Mesenchymal stem cell (in vitro differentiated cells and primary cell): ENCODE measurements around the gene RAB3B.
A peak's percentile ranks its signal among the peaks of the same experiment; 100 is the strongest.

Experiments
- DNase-seq: peaks from one replicate; pipeline ENCODE4 v3.0.0-alpha.2; 2013
- H2AFZ ChIP-seq: one replicate; pipeline ENCODE4 v1.6.1; 2013; ENCODE audit warnings: low read depth, mild to moderate bottlenecking, control low read depth, inconsistent platforms, low read length, moderate library complexity
- H2AK5ac ChIP-seq: 2 replicates; pipeline ENCODE4 v1.6.1; 2013; ENCODE audit warnings: low read length, moderate library complexity, mild to moderate bottlenecking, inconsistent platforms; ENCODE audit not compliant: severe bottlenecking
- H2BK120ac ChIP-seq: one replicate; pipeline ENCODE4 v1.6.1; 2013; ENCODE audit warnings: low read depth, mild to moderate bottlenecking, inconsistent platforms, low read length, moderate library complexity
- H2BK12ac ChIP-seq, 2 experiments: one replicate each; pipeline ENCODE4 v1.6.1; 2013; ENCODE audit warnings: inconsistent platforms in 2 of 2, low read length in 2 of 2, mild to moderate bottlenecking in 2 of 2, moderate library complexity in 2 of 2, control low read depth in 1 of 2
- H2BK15ac ChIP-seq: one replicate; pipeline ENCODE4 v1.6.1; 2013; ENCODE audit warnings: mild to moderate bottlenecking, low read depth, inconsistent platforms; ENCODE audit not compliant: poor library complexity, severe bottlenecking
- H2BK5ac ChIP-seq: 2 replicates; pipeline ENCODE4 v1.6.1; 2013; ENCODE audit warnings: low read depth, mild to moderate bottlenecking, low read length, control low read depth, inconsistent platforms; ENCODE audit not compliant: poor library complexity, severe bottlenecking
- H3K14ac ChIP-seq, 2 experiments: one replicate each; pipeline ENCODE4 v1.6.1; 2013; ENCODE audit warnings: inconsistent platforms in 2 of 2, low read length in 2 of 2, control low read depth in 1 of 2, mild to moderate bottlenecking in 1 of 2, moderate library complexity in 1 of 2
- H3K18ac ChIP-seq, 2 experiments: one replicate each; pipeline ENCODE4 v1.6.1; 2013; ENCODE audit warnings: inconsistent platforms in 2 of 2, low read length in 2 of 2, control low read depth in 1 of 2, low read depth in 1 of 2, mild to moderate bottlenecking in 1 of 2
- H3K23ac ChIP-seq, 2 experiments: one replicate each; pipeline ENCODE4 v1.6.1; 2013; ENCODE audit warnings: inconsistent platforms in 2 of 2, low read length in 2 of 2, mild to moderate bottlenecking in 2 of 2, moderate library complexity in 2 of 2, control low read depth in 1 of 2
- H3K27ac ChIP-seq: 2 replicates; pipeline ENCODE4 v1.5.1; 2013; ENCODE audit warnings: mild to moderate bottlenecking, moderate library complexity, low read length, control low read depth, inconsistent platforms; ENCODE audit not compliant: poor library complexity, severe bottlenecking
- H3K27me3 ChIP-seq, 2 experiments: 2 replicates each; pipeline versions ENCODE4 v1.6.1 to v1.7.0; 2013; ENCODE audit warnings: low read length in 2 of 2, mild to moderate bottlenecking in 2 of 2, moderate library complexity in 2 of 2, control low read depth in 1 of 2, inconsistent platforms in 1 of 2; ENCODE audit not compliant: control insufficient read depth in 1 of 2, insufficient read depth in 1 of 2
- H3K36me3 ChIP-seq, 2 experiments: 2 replicates each; pipeline versions ENCODE4 v1.6.1 to v1.7.0; 2013; ENCODE audit warnings: low read length in 2 of 2, control low read depth in 1 of 2, inconsistent platforms in 1 of 2, low read depth in 1 of 2, mild to moderate bottlenecking in 1 of 2; ENCODE audit not compliant: insufficient read depth in 2 of 2, control insufficient read depth in 1 of 2
- H3K4ac ChIP-seq, 2 experiments: one replicate each; pipeline ENCODE4 v1.6.1; 2013; ENCODE audit warnings: inconsistent platforms in 2 of 2, low read length in 2 of 2, mild to moderate bottlenecking in 2 of 2, moderate library complexity in 2 of 2, control low read depth in 1 of 2, low read depth in 1 of 2
- H3K4me1 ChIP-seq: 2 replicates; pipeline ENCODE4 v1.6.1; 2013; ENCODE audit warnings: low read depth, low read length, control low read depth; ENCODE audit not compliant: control insufficient read depth, insufficient read depth
- H3K4me2 ChIP-seq: 2 replicates; pipeline ENCODE4 v1.6.1; 2013; ENCODE audit warnings: low read length, mild to moderate bottlenecking, inconsistent platforms; ENCODE audit not compliant: poor library complexity, severe bottlenecking
- H3K4me3 ChIP-seq, 2 experiments: 2 replicates each; pipeline versions ENCODE4 v1.5.1 to v1.7.0; 2013; ENCODE audit warnings: low read length in 2 of 2, mild to moderate bottlenecking in 2 of 2, control low read depth in 1 of 2, low read depth in 1 of 2; ENCODE audit not compliant: insufficient read depth in 1 of 2
- H3K79me1 ChIP-seq: replicated peaks from 2 replicates; pipeline ENCODE4 v1.6.1; 2013; ENCODE audit warnings: mild to moderate bottlenecking, control low read depth, low read length, inconsistent platforms; ENCODE audit not compliant: poor library complexity, severe bottlenecking
- H3K9ac ChIP-seq: 2 replicates; pipeline ENCODE4 v1.7.0; 2013; ENCODE audit warnings: mild to moderate bottlenecking, low read length, moderate library complexity
- H3K9me3 ChIP-seq: 2 replicates; pipeline ENCODE4 v1.7.0; 2013; ENCODE audit warnings: mild to moderate bottlenecking, low read length; ENCODE audit not compliant: control insufficient read depth
- H4K8ac ChIP-seq: one replicate; pipeline ENCODE4 v1.6.1; 2013; ENCODE audit warnings: inconsistent platforms, mild to moderate bottlenecking, low read length, moderate library complexity
- H4K91ac ChIP-seq: one replicate; pipeline ENCODE4 v1.6.1; 2013; ENCODE audit warnings: mild to moderate bottlenecking, low read length, inconsistent platforms
- WGBS: methylation state at CpG from one replicate; pipeline ENCODE4 v1.1.7; 2013; ENCODE audit warnings: mixed read lengths; 5-methylcytosine and 5-hydroxymethylcytosine counted together

Gene RAB3B

DNA sequence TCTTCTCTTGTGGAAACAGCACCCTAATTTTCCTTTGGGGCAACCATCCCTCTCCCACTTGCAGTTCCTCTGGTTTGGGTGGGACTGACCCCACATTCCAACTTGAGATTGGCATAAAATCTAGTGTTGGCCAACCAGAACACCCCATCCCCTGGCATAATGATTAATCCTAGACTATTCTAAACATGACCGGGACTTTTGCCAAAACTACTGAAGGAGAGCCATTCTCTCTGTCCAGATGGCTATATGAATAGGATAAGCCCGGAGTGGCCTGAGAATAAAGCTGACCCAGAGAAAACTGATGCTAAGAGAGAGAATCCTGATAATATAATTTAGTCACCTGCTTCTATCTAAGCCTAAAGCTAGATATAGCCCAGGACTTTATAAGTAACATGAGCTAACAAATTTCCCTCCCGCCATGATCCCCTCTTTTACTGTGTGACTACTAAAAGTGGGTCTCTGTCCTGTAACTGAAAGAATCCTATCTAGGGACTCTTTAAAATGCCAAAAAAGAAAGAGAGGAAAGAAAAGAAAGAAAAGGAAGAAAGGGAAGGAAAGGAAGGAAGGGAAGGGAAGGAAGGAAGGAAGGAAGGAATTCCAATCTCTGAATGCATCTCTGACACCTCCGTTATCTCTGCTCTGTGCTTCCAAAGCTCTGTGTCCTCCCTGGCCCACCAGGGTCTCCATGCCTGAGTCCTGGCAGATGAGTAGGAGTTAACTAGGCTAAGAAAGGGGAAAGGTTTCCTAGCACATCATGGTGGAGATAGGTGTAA lies 84.0 kb downstream of the RAB3B start:
- Histone ChIP-seq H2BK15ac (no peak overlapping the region), H3K4me1 (peaks cover 8% of the 10 kb centered on the region), H3K14ac (no peak overlapping the region), H3K18ac (no peak overlapping the region), H2BK120ac (no peak overlapping the region), H2BK5ac (peak overlapping the region; percentile 11), H3K4me3 (no peak overlapping the region), H3K9ac (no peak overlapping the region), H3K4ac (no peak overlapping the region), H4K91ac (no peak overlapping the region), H2AK5ac (peak overlapping the region; percentile 0), H2AFZ (no peak overlapping the region), H4K8ac (no peak overlapping the region), H3K9me3 (no peaks in the 10 kb centered on the region), H3K4me2 (no peak overlapping the region), H3K36me3 (no peaks in the 10 kb centered on the region), H3K27me3 (no peaks in the 10 kb centered on the region), H3K27ac (peak overlapping the region; percentile 83), H3K23ac (no peak overlapping the region), H3K79me1 (no peaks in the 10 kb centered on the region), H2BK12ac (no peak overlapping the region)
- WGBS = 93% methylated on average over 2 of the region's 4 CpGs
- peak; percentile 19 for DNase-seq

DNA sequence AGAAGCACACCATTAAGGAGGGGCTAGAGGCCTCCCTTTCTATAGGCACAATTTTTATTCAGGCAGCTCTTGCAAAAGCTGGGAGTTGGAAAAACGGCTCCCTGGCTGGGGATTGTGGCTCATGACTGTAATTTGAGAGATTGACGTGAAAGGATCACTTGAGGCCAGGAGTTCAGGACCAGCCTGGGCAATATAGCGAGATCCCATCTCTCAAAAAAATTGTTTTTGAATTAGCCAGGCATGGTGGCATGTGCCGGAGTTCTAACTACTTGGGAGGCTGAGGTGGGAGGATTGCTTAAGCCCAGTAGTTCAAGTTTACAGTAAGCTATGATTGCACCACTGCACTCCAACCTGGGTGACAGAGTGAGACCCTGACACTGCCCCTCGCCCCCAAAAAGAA lies 88.0 kb downstream of the RAB3B start:
- Histone ChIP-seq H3K4ac (no peak overlapping the region), H2BK15ac (no peak overlapping the region), H3K79me1 (no peaks in the 10 kb centered on the region), H3K27ac (no peak overlapping the region), H3K36me3 (no peaks in the 10 kb centered on the region), H3K4me3 (no peak overlapping the region), H2BK120ac (no peak overlapping the region), H3K4me1 (peaks cover 17% of the 10 kb centered on the region), H4K91ac (no peak overlapping the region), H3K4me2 (no peak overlapping the region), H3K18ac (no peak overlapping the region), H2BK12ac (no peak overlapping the region), H3K14ac (no peak overlapping the region), H2BK5ac (no peak overlapping the region), H3K23ac (no peak overlapping the region), H3K9ac (no peak overlapping the region), H3K9me3 (no peaks in the 10 kb centered on the region), H4K8ac (no peak overlapping the region), H2AFZ (no peak overlapping the region), H3K27me3 (no peaks in the 10 kb centered on the region), H2AK5ac (no peak overlapping the region)
- no peak for DNase-seq
- WGBS = 96% methylated on average over 4 of the region's 5 CpGs

DNA sequence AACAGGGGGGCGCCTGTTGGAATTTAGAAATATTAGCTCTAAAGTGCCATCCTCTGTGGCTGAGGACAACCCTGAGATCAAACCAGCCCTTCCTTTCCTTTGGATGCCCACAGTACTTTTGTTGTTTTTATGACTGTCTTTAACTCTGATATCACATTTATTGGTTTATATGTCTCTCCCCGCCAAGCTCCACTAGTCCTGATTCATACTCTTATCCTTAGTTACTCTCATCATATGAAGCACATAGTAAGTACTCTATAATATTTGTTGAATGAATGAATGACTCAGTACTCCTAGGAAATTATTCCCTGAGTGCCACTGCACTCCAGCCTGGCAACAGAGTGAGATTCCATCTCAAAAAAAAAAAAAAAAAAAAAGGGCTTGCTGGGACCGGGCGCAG lies 89.3 kb downstream of the RAB3B start:
- no peak overlapping the region for H3K18ac ChIP-seq
- no peak overlapping the region for H3K9ac ChIP-seq
- no peak overlapping the region for H2BK120ac ChIP-seq
- no peak overlapping the region for H2BK5ac ChIP-seq
- H3K23ac ChIP-seq = no peak overlapping the region
- H2BK15ac ChIP-seq = no peak overlapping the region
- H3K27ac ChIP-seq = no peak overlapping the region
- no peaks in the 10 kb centered on the region for H3K36me3 ChIP-seq
- H3K4me2 ChIP-seq = no peak overlapping the region
- no peaks in the 10 kb centered on the region for H3K27me3 ChIP-seq
- WGBS = 100% methylated on average over 3 of the region's 4 CpGs
- H3K79me1 ChIP-seq = no peaks in the 10 kb centered on the region
- H3K4me1 ChIP-seq = peaks cover 18% of the 10 kb centered on the region
- H2AFZ ChIP-seq = no peak overlapping the region
- H3K4ac ChIP-seq = no peak overlapping the region
- H3K4me3 ChIP-seq = no peak overlapping the region
- H4K91ac ChIP-seq = no peak overlapping the region
- peak overlapping the region; percentile 79 for H2AK5ac ChIP-seq
- H2BK12ac ChIP-seq = no peak overlapping the region
- H3K14ac ChIP-seq = no peak overlapping the region
- DNase-seq = no peak
- H3K9me3 ChIP-seq = no peaks in the 10 kb centered on the region
- no peak overlapping the region for H4K8ac ChIP-seq

DNA sequence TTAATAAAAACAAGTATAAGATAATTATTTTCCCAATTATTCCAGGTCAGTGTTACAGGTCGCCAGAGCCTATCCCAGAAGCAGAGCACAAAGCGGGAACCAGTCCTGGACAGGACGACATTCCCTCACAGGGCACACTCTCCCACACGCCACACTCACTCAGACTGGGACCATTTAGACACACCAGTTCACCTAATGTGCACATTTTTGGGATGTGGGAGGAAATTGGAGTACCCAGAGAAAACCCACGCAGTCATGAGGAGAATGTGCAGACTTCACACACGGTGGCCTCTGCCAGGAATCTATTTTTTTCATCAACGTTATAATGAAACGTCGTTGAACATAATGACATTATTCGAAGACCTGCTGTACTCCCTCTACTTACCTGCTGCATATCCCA lies 91.5 kb downstream of the RAB3B start:
- peak overlapping the region in 1 of 2 experiments; percentile 70 for H3K18ac ChIP-seq
- no peak overlapping the region for H3K4me2 ChIP-seq
- H3K27me3 ChIP-seq = no peaks in the 10 kb centered on the region
- H3K27ac ChIP-seq = peak overlapping the region; percentile 97
- H2AK5ac ChIP-seq = peak overlapping the region; percentile 100
- peak overlapping the region in 1 of 2 experiments; percentile 49 for H3K4ac ChIP-seq
- no peaks in the 10 kb centered on the region for H3K9me3 ChIP-seq
- H2BK5ac ChIP-seq = peak overlapping the region; percentile 85
- no peak overlapping the region for H3K9ac ChIP-seq
- H2AFZ ChIP-seq = no peak overlapping the region
- WGBS = 89% methylated on average over 10 of the region's 10 CpGs
- H3K4me1 ChIP-seq = peaks cover 12% of the 10 kb centered on the region
- no peak overlapping the region for H3K14ac ChIP-seq
- H2BK12ac ChIP-seq = peak overlapping the region in 1 of 2 experiments; percentile 90
- H3K36me3 ChIP-seq = no peaks in the 10 kb centered on the region
- no peak overlapping the region for H4K91ac ChIP-seq
- H2BK15ac ChIP-seq = no peak overlapping the region
- H2BK120ac ChIP-seq = no peak overlapping the region
- no peak overlapping the region for H3K4me3 ChIP-seq
- no peaks in the 10 kb centered on the region for H3K79me1 ChIP-seq
- no peak overlapping the region for H3K23ac ChIP-seq
- no peak overlapping the region for H4K8ac ChIP-seq
- DNase-seq = no peak
